Tibial artery (tissue), 4 donors: Measurements from ENCODE around the gene UBR1.
"Not testable (repeated sequence)": the region's sequence is repeated elsewhere in the genome, so short reads cannot be mapped to it uniquely, and the experiment has no call there.

Experiments used
- DNase-seq, 2 donors: peaks; one replicate each; pipeline ENCODE4 v3.0.0-alpha.2; 2019
- H3K27ac ChIP-seq, 2 donors: fragments of 200-600 bp; sonication (generic) in 1 of 2; 1 replicate in 1 of 2; 2 replicates in 1 of 2; pipeline ENCODE4 v1.5.1; 2018 to 2019; ENCODE audit warnings: mild to moderate bottlenecking in 1 of 2
- H3K27me3 ChIP-seq, 2 donors: fragments of 200-600 bp; sonication (generic) in 1 of 2; one replicate each; pipeline versions ENCODE4 v1.5.1 to v1.6.0; 2016 to 2019
- H3K36me3 ChIP-seq, 3 donors: fragments of 200-600 bp; sonication (generic) in 2 of 3; one replicate each; pipeline ENCODE4 v1.5.1; 2016 to 2019; ENCODE audit warnings: mild to moderate bottlenecking in 2 of 3
- H3K4me1 ChIP-seq, 4 donors: fragments of 200-600 bp; sonication (generic) in 2 of 4; 1 replicate in 3 of 4; 2 replicates in 1 of 4; pipeline ENCODE4 v1.5.1; 2016 to 2019
- H3K4me3 ChIP-seq, 2 donors: fragments of 200-600 bp; sonication (generic) in 1 of 2; 1 replicate in 1 of 2; 2 replicates in 1 of 2; pipeline ENCODE4 v1.5.1; 2018 to 2019; ENCODE audit warnings: mild to moderate bottlenecking in 2 of 2
- H3K9me3 ChIP-seq, 3 donors: fragments of 200-600 bp; sonication (generic) in 1 of 3; one replicate each; pipeline ENCODE4 v1.5.1; 2016 to 2019
- intact Hi-C: fragments of 100-400 bp; cut with DNase I; formaldehyde crosslinking; loops from one replicate; pipeline ENCODE4 v1.15.0; 2023; ENCODE audit warnings: low total_unique reads
- TF ChIP-seq, protein P1 (sequence below), 2 experiments: fragments of 200-600 bp in 1 of 2; fragments of 450-650 bp in 1 of 2; IDR thresholded peaks; one replicate each; pipeline ENCODE4 v1.5.1; 2017 to 2019; ENCODE audit warnings: antibody characterized with exemption in 2 of 2, mild to moderate bottlenecking in 1 of 2, moderate library complexity in 1 of 2

Gene UBR1

DNA sequence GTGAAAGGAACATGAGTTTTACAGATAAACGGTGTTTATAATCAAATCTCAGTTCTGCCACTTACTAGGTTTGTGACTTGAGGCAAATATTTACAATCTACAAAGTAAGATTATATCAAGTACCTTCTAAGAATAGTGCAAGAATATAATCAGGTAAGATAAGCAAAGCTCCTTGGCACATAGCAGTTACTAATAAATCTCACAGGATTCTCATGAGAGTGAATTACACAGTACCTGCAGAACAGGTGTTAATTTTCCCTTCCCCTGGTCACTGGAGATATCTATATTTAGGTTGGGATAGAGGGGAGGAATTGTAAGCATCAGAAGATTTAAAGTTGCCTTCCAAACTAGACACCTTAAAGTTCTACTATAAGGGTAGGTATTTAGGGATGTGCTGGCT, 53.0 kb downstream of the UBR1 start:
- H3K9me3 ChIP-seq: no peaks in the 10 kb centered on the region
- no peak overlapping the region for H3K27ac ChIP-seq
- no peak for DNase-seq
- peaks cover 56 to 94% (median 66%) of the 10 kb centered on the region in 3 donors for H3K36me3 ChIP-seq
- intact Hi-C loops: no loop called here
- H3K4me1 ChIP-seq: peaks cover 0 to 3% (median 0%) of the 10 kb centered on the region in 4 donors
- no peak overlapping the region for H3K4me3 ChIP-seq
- no peaks in the 10 kb centered on the region for H3K27me3 ChIP-seq
- TF ChIP-seq, protein P1, sequence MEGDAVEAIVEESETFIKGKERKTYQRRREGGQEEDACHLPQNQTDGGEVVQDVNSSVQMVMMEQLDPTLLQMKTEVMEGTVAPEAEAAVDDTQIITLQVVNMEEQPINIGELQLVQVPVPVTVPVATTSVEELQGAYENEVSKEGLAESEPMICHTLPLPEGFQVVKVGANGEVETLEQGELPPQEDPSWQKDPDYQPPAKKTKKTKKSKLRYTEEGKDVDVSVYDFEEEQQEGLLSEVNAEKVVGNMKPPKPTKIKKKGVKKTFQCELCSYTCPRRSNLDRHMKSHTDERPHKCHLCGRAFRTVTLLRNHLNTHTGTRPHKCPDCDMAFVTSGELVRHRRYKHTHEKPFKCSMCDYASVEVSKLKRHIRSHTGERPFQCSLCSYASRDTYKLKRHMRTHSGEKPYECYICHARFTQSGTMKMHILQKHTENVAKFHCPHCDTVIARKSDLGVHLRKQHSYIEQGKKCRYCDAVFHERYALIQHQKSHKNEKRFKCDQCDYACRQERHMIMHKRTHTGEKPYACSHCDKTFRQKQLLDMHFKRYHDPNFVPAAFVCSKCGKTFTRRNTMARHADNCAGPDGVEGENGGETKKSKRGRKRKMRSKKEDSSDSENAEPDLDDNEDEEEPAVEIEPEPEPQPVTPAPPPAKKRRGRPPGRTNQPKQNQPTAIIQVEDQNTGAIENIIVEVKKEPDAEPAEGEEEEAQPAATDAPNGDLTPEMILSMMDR (IDR thresholded peaks at IDR 0.05): no peak

DNA sequence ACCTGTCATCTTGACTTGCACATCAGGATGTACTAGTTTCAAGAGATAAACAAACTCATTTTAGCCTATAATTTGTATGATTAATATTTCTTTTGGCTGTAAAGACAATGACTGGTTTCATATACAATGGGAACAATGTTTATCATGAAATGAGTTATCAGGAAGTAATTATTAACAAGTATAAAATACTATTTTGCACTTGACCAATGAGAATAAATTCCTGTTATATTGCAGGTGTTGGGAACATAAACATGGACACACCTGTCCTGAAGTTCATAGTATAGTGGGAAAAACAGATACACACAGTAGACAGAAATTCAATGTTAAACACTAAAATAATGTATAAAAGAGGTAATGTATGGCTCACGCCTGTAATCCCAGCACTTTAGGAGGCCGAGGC, 56.9 kb downstream of the UBR1 start:
- peaks cover 36 to 93% (median 63%) of the 10 kb centered on the region in 3 donors for H3K36me3 ChIP-seq
- intact Hi-C loops: no loop called here
- no peak overlapping the region for H3K27ac ChIP-seq
- H3K4me3 ChIP-seq: no peak overlapping the region
- TF ChIP-seq, protein P1 (IDR thresholded peaks at IDR 0.05): no peak
- H3K27me3 ChIP-seq: no peaks in the 10 kb centered on the region
- peaks cover 0 to 3% (median 0%) of the 10 kb centered on the region in 4 donors for H3K4me1 ChIP-seq
- H3K9me3 ChIP-seq: no peaks in the 10 kb centered on the region
- no peak for DNase-seq

DNA sequence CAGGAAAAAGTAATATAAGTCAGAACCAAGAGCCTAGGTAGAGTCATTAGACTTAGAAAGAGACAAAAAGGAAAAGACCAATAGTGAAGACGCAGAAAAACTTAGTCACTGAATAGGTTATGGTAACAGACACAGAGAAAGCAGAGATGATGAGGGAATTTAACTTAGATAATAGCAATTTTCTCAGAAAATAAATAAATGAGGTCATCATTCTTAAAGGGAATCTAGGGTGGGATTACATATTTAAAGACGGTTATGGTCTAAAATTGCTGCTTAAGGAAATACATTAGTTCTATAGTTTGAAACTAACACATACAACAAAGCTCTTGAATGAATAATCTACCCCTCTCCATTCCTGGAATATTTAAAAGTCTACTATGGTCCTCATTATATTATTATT, 59.4 kb downstream of the UBR1 start:
- Histone ChIP-seq H3K27ac (no peak overlapping the region), H3K36me3 (peaks cover 43 to 93% (median 63%) of the 10 kb centered on the region in 3 donors), H3K9me3 (no peaks in the 10 kb centered on the region), H3K4me1 (peaks cover 0 to 3% (median 0%) of the 10 kb centered on the region in 4 donors), H3K27me3 (no peaks in the 10 kb centered on the region), H3K4me3 (no peak overlapping the region)
- intact Hi-C loops: no loop called here
- TF ChIP-seq, protein P1 (IDR thresholded peaks at IDR 0.05): no peak
- DNase-seq: no peak

DNA sequence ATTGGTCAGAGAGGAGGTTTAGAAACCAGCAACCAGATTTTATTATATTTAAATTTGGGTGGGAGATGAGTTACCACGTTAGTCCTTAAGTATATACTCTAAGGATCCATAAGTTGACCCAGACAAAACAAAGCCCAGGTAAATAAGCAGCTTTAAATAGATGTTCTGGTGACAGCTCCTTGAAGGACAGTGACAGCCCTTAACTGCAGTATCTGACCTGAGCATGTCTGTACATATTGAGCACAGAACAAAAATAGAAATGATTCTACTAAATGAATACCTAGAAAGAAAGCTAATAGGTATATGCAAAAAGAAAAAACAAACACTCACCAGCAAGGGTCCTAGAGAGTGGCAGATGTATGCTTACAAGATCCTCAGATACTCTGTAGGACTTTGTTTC, 63.0 kb downstream of the UBR1 start:
- Histone ChIP-seq H3K36me3 (peaks cover 52 to 72% (median 64%) of the 10 kb centered on the region in 3 donors), H3K4me1 (no peaks in the 10 kb centered on the region), H3K4me3 (no peak overlapping the region), H3K27me3 (no peaks in the 10 kb centered on the region), H3K9me3 (no peaks in the 10 kb centered on the region), H3K27ac (no peak overlapping the region)
- TF ChIP-seq, protein P1 (IDR thresholded peaks at IDR 0.05): no peak
- DNase-seq: no peak
- intact Hi-C loops: no loop called here

DNA sequence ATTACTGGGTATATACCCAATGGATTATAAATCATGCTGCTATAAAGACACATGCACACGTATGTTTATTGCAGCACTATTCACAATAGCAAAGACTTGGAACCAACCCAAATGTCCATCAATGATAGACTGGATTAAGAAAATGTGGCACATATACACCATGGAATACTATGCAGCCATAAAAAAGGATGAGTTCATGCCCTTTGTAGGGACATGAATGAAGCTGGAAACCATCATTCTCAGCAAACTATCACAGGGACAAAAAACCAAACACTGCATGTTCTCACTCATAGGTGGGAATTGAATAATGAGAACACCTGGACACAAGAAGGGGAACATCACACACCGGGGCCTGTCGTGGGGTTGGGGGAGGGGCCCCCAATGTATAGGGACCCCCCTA, 64.8 kb downstream of the UBR1 start:
- H3K9me3 ChIP-seq, H3K27ac ChIP-seq, H3K4me1 ChIP-seq, intact Hi-C loops, DNase-seq, H3K4me3 ChIP-seq, H3K27me3 ChIP-seq: not testable (repeated sequence)
- H3K36me3 ChIP-seq: peaks cover 54 to 72% (median 55%) of the 10 kb centered on the region in 3 donors

DNA sequence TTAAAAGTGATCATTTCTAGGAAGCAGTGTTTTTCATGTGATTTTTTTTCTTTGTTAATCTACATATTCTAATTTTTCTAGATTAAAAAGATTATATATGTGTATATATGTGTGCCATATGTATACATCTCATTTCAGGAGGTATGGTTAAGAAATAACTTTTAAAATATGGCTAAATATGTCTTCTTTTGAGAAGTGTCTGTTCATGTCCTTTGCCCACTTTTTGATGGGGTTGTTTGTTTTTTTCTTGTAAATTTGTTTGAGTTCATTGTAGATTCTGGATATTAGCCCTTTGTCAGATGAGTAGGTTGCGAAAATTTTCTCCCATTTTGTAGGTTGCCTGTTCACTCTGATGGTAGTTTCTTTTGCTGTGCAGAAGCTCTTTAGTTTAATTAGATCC, 70.6 kb downstream of the UBR1 start:
- H3K27me3 ChIP-seq, DNase-seq, H3K4me3 ChIP-seq, H3K4me1 ChIP-seq, H3K27ac ChIP-seq, intact Hi-C loops, H3K9me3 ChIP-seq: not testable (repeated sequence)
- H3K36me3 ChIP-seq: peaks cover 37 to 73% (median 56%) of the 10 kb centered on the region in 3 donors

DNA sequence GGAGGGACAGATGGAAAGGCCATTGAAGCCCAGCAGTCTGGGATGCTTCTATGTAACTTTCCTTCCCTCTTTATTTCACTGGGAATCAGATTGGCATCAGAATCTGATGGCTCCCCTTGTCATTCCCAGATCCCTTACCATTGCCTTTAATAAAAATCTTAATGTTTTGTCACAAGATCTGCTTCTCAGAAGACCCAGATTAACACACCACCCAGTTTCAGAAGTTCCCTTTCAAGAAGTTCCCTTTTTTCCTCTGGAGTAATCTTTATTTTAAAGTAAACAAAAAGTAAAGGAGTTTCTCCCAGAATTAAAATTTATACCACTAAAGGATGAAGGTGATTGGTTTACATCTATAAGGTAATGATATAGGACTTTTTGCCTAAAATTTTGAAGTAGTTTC, 76.4 kb downstream of the UBR1 start:
- Histone ChIP-seq H3K4me1 (no peaks in the 10 kb centered on the region), H3K9me3 (no peaks in the 10 kb centered on the region), H3K27me3 (no peaks in the 10 kb centered on the region), H3K36me3 (peaks cover 52 to 80% (median 65%) of the 10 kb centered on the region in 3 donors), H3K27ac (no peak overlapping the region), H3K4me3 (no peak overlapping the region)
- intact Hi-C loops: no loop called here
- TF ChIP-seq, protein P1 (IDR thresholded peaks at IDR 0.05): no peak
- no peak for DNase-seq
